CD8-positive, alpha-beta memory T cell (primary cell): Measurements from ENCODE around the gene GRM8. TPM values are rescaled to one million over a fixed set of nuclear protein-coding genes. Genes with fewer than 3 reads are reported as not detected.

Experiments
- CTCF ChIA-PET: fragments of 350-600 bp; sonication (Branson Sonifier 250); formaldehyde crosslinking; loops from one replicate; lab custom pipeline; 2021; ENCODE audit warnings: antibody characterized with exemption; lab: Charles Lee
- POLR2A ChIA-PET: fragments of 350-600 bp; sonication (Branson Sonifier 250); formaldehyde crosslinking; loops from one replicate; lab custom pipeline; 2021; ENCODE audit warnings: antibody characterized with exemption; lab: Charles Lee
- DNase-seq, 5 donors: peaks; one replicate each; pipeline versions ENCODE4 v3.0.0 to v3.0.0-alpha.2; 2020 to 2022; ENCODE audit warnings: mixed read lengths in 1 of 5
- H3K27ac ChIP-seq: one replicate; pipeline ENCODE4 v1.7.0; 2013; ENCODE audit warnings: low read depth, mild to moderate bottlenecking, low read length, moderate library complexity
- H3K27me3 ChIP-seq: 2 replicates; pipeline ENCODE4 v1.7.0; 2013; ENCODE audit warnings: low read length, mild to moderate bottlenecking; ENCODE audit not compliant: insufficient read depth, poor library complexity, severe bottlenecking
- H3K36me3 ChIP-seq: 2 replicates; pipeline ENCODE4 v1.7.0; 2013; ENCODE audit warnings: mild to moderate bottlenecking, low read length, moderate library complexity; ENCODE audit not compliant: insufficient read depth
- H3K4me1 ChIP-seq: 2 replicates; pipeline ENCODE4 v1.7.0; 2013; ENCODE audit warnings: mild to moderate bottlenecking, low read length, moderate library complexity; ENCODE audit not compliant: insufficient read depth
- H3K4me3 ChIP-seq: 2 replicates; pipeline ENCODE4 v1.7.0; 2013; ENCODE audit warnings: mild to moderate bottlenecking, low read length
- H3K9me3 ChIP-seq: 2 replicates; pipeline ENCODE4 v1.7.0; 2013; ENCODE audit warnings: mild to moderate bottlenecking, low read length
- H3K27ac Mint-ChIP-seq, 8 donors: one replicate each; pipeline ENCODE4 v1.8.0; 2020 to 2021; ENCODE audit warnings: mixed read lengths in 8 of 8, mild to moderate bottlenecking in 6 of 8, inconsistent platforms in 3 of 8, moderate library complexity in 3 of 8
- H3K27me3 Mint-ChIP-seq, 2 donors: one replicate each; pipeline ENCODE4 v1.8.0; 2020 to 2021; ENCODE audit warnings: mixed read lengths in 2 of 2, mild to moderate bottlenecking in 1 of 2, moderate library complexity in 1 of 2
- H3K36me3 Mint-ChIP-seq, 3 donors: one replicate each; pipeline ENCODE4 v1.8.0; 2020 to 2021; ENCODE audit warnings: mixed read lengths in 3 of 3, inconsistent platforms in 1 of 3, mild to moderate bottlenecking in 1 of 3
- H3K4me1 Mint-ChIP-seq, 3 donors: one replicate each; pipeline ENCODE4 v1.8.0; 2020 to 2021; ENCODE audit warnings: mixed read lengths in 3 of 3, inconsistent platforms in 1 of 3, mild to moderate bottlenecking in 1 of 3
- H3K4me3 Mint-ChIP-seq, 7 donors: one replicate each; pipeline ENCODE4 v1.8.0; 2020 to 2021; ENCODE audit warnings: mixed read lengths in 7 of 7, mild to moderate bottlenecking in 6 of 7, moderate library complexity in 4 of 7, inconsistent platforms in 2 of 7
- H3K9me3 Mint-ChIP-seq, 5 donors: one replicate each; pipeline ENCODE4 v1.8.0; 2020 to 2022; ENCODE audit warnings: mixed read lengths in 5 of 5, mild to moderate bottlenecking in 3 of 5, moderate library complexity in 2 of 5, inconsistent platforms in 1 of 5
- polyA plus RNA-seq: library from polyadenylated mRNA; unstranded; fragments of 300-500 nt; fragmentation: Illumina TruSeq; gene quantifications from one replicate; pipeline ENCODE4 v1.2.3, GENCODE V29; 2021
- total RNA-seq, 2 experiments: library from RNA; stranded (reverse); gene quantifications; one replicate each; pipeline ENCODE4 v1.2.3, GENCODE V29; 2021

GRM8 gene
- total and polyA plus RNA-seq, 3 experiments from 2014 or later: not detected

GRCh38 chr7:127194571-127194970 lies 58.2 kb downstream of the GRM8 start:
- peaks cover 7 to 28% of the 10 kb centered on the region in 2 donors for H3K27me3 Mint-ChIP-seq
- Histone ChIP-seq H3K36me3 (no peaks in the 10 kb centered on the region), H3K27me3 (no peaks in the 10 kb centered on the region), H3K4me3 (no peak overlapping the region), H3K27ac (no peak overlapping the region), H3K9me3 (no peaks in the 10 kb centered on the region), H3K4me1 (no peaks in the 10 kb centered on the region)
- ChIA-PET CTCF (no interaction called here), POLR2A (no interaction called here)
- no peak overlapping the region for H3K27ac Mint-ChIP-seq
- H3K36me3 Mint-ChIP-seq: no peaks in the 10 kb centered on the region
- H3K4me3 Mint-ChIP-seq: no peak overlapping the region
- H3K9me3 Mint-ChIP-seq: no peaks in the 10 kb centered on the region
- DNase-seq: no peak
- no peaks in the 10 kb centered on the region for H3K4me1 Mint-ChIP-seq

- no peak overlapping the region for H3K4me3 ChIP-seq
- Mint-ChIP-seq H3K27me3 (peaks cover 8 to 33% of the 10 kb centered on the region in 2 donors), H3K9me3 (no peaks in the 10 kb centered on the region), H3K27ac (no peak overlapping the region), H3K4me1 (peaks cover 0 to 6% (median 4%) of the 10 kb centered on the region in 3 donors), H3K36me3 (no peaks in the 10 kb centered on the region), H3K4me3 (no peak overlapping the region)
- no peaks in the 10 kb centered on the region for H3K36me3 ChIP-seq
- H3K9me3 ChIP-seq: no peaks in the 10 kb centered on the region
- H3K27ac ChIP-seq: no peak overlapping the region
- POLR2A ChIA-PET: no interaction called here
- H3K27me3 ChIP-seq: no peaks in the 10 kb centered on the region
- CTCF ChIA-PET: no interaction called here
- no peak for DNase-seq
- no peaks in the 10 kb centered on the region for H3K4me1 ChIP-seq
Measured at GRCh38 chr7:127189886-127190285, 62.9 kb downstream of the GRM8 start.

GRCh38 chr7:127189074-127189473 lies 63.7 kb downstream of the GRM8 start:
- POLR2A ChIA-PET: no interaction called here

GRCh38 chr7:127187740-127188139 lies 65.0 kb downstream of the GRM8 start:
- H3K27ac ChIP-seq: no peak overlapping the region
- H3K36me3 ChIP-seq: no peaks in the 10 kb centered on the region
- H3K4me3 ChIP-seq: no peak overlapping the region
- Mint-ChIP-seq H3K27me3 (peaks cover 8 to 26% of the 10 kb centered on the region in 2 donors), H3K36me3 (no peaks in the 10 kb centered on the region), H3K4me3 (no peak overlapping the region), H3K27ac (no peak overlapping the region), H3K4me1 (peaks cover 0 to 6% (median 4%) of the 10 kb centered on the region in 3 donors), H3K9me3 (peaks cover 0 to under 1% (median 0%) of the 10 kb centered on the region in 5 donors)
- CTCF ChIA-PET: no interaction called here
- H3K9me3 ChIP-seq: no peaks in the 10 kb centered on the region
- POLR2A ChIA-PET: no interaction called here
- no peaks in the 10 kb centered on the region for H3K27me3 ChIP-seq
- H3K4me1 ChIP-seq: no peaks in the 10 kb centered on the region
- DNase-seq: peak in 1 of 5 donors; percentile 16

More at GRCh38 chr7:127189074-127189473, 63.7 kb downstream of the GRM8 start:
- peaks cover 8 to 33% of the 10 kb centered on the region in 2 donors for H3K27me3 Mint-ChIP-seq
- Histone ChIP-seq H3K27me3 (no peaks in the 10 kb centered on the region), H3K4me1 (no peaks in the 10 kb centered on the region), H3K9me3 (no peaks in the 10 kb centered on the region), H3K36me3 (no peaks in the 10 kb centered on the region), H3K4me3 (no peak overlapping the region), H3K27ac (no peak overlapping the region)
- no peaks in the 10 kb centered on the region for H3K36me3 Mint-ChIP-seq
- H3K27ac Mint-ChIP-seq: no peak overlapping the region
- no peak for DNase-seq
- peaks cover 0 to 6% (median 4%) of the 10 kb centered on the region in 3 donors for H3K4me1 Mint-ChIP-seq
- H3K9me3 Mint-ChIP-seq: no peaks in the 10 kb centered on the region
- CTCF ChIA-PET: no interaction called here
- H3K4me3 Mint-ChIP-seq: no peak overlapping the region

GRCh38 chr7:127186686-127187085 lies 66.1 kb downstream of the GRM8 start:
- Mint-ChIP-seq H3K4me3 (no peak overlapping the region), H3K36me3 (no peaks in the 10 kb centered on the region), H3K27ac (no peak overlapping the region), H3K27me3 (peaks cover 10 to 21% of the 10 kb centered on the region in 2 donors), H3K9me3 (peaks cover 0 to 3% (median 0%) of the 10 kb centered on the region in 5 donors), H3K4me1 (peaks cover 0 to 6% (median 4%) of the 10 kb centered on the region in 3 donors)
- Histone ChIP-seq H3K27ac (no peak overlapping the region), H3K27me3 (no peaks in the 10 kb centered on the region), H3K4me1 (no peaks in the 10 kb centered on the region), H3K4me3 (no peak overlapping the region), H3K9me3 (no peaks in the 10 kb centered on the region), H3K36me3 (no peaks in the 10 kb centered on the region)
- ChIA-PET POLR2A (no interaction called here), CTCF (no interaction called here)
- DNase-seq: no peak

- H3K36me3 Mint-ChIP-seq: peaks cover 0 to 3% (median 0%) of the 10 kb centered on the region in 3 donors
- H3K9me3 Mint-ChIP-seq: peaks cover 6 to 19% (median 10%) of the 10 kb centered on the region in 5 donors
- Histone ChIP-seq H3K27ac (no peak overlapping the region), H3K9me3 (no peaks in the 10 kb centered on the region), H3K4me3 (no peak overlapping the region), H3K27me3 (no peaks in the 10 kb centered on the region), H3K4me1 (no peaks in the 10 kb centered on the region), H3K36me3 (no peaks in the 10 kb centered on the region)
- no peaks in the 10 kb centered on the region for H3K4me1 Mint-ChIP-seq
- H3K4me3 Mint-ChIP-seq: no peak overlapping the region
- no peak for DNase-seq
- ChIA-PET POLR2A (no interaction called here), CTCF (no interaction called here)
- H3K27ac Mint-ChIP-seq: no peak overlapping the region
- peaks cover 9 to 30% of the 10 kb centered on the region in 2 donors for H3K27me3 Mint-ChIP-seq
Measured at GRCh38 chr7:127177156-127177555, 75.6 kb downstream of the GRM8 start.

- peaks cover 0 to 31% of the 10 kb centered on the region in 2 donors for H3K27me3 Mint-ChIP-seq
- Histone ChIP-seq H3K27ac (no peak overlapping the region), H3K4me3 (no peak overlapping the region), H3K9me3 (no peaks in the 10 kb centered on the region), H3K36me3 (no peaks in the 10 kb centered on the region), H3K27me3 (no peaks in the 10 kb centered on the region), H3K4me1 (no peaks in the 10 kb centered on the region)
- no peak overlapping the region for H3K4me3 Mint-ChIP-seq
- H3K27ac Mint-ChIP-seq: no peak overlapping the region
- POLR2A ChIA-PET: no interaction called here
- H3K4me1 Mint-ChIP-seq: no peaks in the 10 kb centered on the region
- no peaks in the 10 kb centered on the region for H3K36me3 Mint-ChIP-seq
- no peak for DNase-seq
- no peaks in the 10 kb centered on the region for H3K9me3 Mint-ChIP-seq
- CTCF ChIA-PET: no interaction called here
Measured at GRCh38 chr7:127162366-127162765, 90.4 kb downstream of the GRM8 start.

GRCh38 chr7:127158659-127159058 lies 94.1 kb downstream of the GRM8 start:
- H3K9me3 ChIP-seq: no peaks in the 10 kb centered on the region
- Mint-ChIP-seq H3K36me3 (no peaks in the 10 kb centered on the region), H3K4me1 (no peaks in the 10 kb centered on the region), H3K27ac (no peak overlapping the region), H3K27me3 (peaks cover 1 to 15% of the 10 kb centered on the region in 2 donors), H3K9me3 (peaks cover 0 to 6% (median 2%) of the 10 kb centered on the region in 5 donors), H3K4me3 (no peak overlapping the region)
- POLR2A ChIA-PET: no interaction called here
- H3K4me3 ChIP-seq: no peak overlapping the region
- no peaks in the 10 kb centered on the region for H3K4me1 ChIP-seq
- no peaks in the 10 kb centered on the region for H3K36me3 ChIP-seq
- no peak for DNase-seq
- CTCF ChIA-PET: no interaction called here
- no peaks in the 10 kb centered on the region for H3K27me3 ChIP-seq
- H3K27ac ChIP-seq: no peak overlapping the region
